Activated CD4-positive, alpha-beta T cell treated with anti-CD3 and anti-CD28 coated beads, Interleukin-2, amount 10 ng/mL, durations not matched to agents 7 days and 5 days (primary cell): ENCODE measurements around the gene TTPAL. TPM values are rescaled to one million over a fixed set of nuclear protein-coding genes. Genes with fewer than 3 reads are reported as not detected.

Experiments
- CTCF ChIA-PET: fragments of 350-600 bp; sonication (Branson Sonifier 250); formaldehyde crosslinking; loops from one replicate; lab custom pipeline; 2021; ENCODE audit warnings: antibody characterized with exemption; lab: Charles Lee
- POLR2A ChIA-PET: fragments of 350-600 bp; sonication (Branson Sonifier 250); formaldehyde crosslinking; loops from one replicate; lab custom pipeline; 2021; ENCODE audit warnings: antibody characterized with exemption; lab: Charles Lee
- DNase-seq: peaks from one replicate; pipeline ENCODE4 v3.0.0-alpha.2; 2020
- H3K27ac Mint-ChIP-seq: one replicate; pipeline ENCODE4 v1.8.0; 2021; ENCODE audit warnings: mild to moderate bottlenecking, moderate library complexity, mixed read lengths
- H3K27me3 Mint-ChIP-seq: one replicate; pipeline ENCODE4 v1.8.0; 2021; ENCODE audit warnings: mixed read lengths
- H3K36me3 Mint-ChIP-seq: one replicate; pipeline ENCODE4 v1.8.0; 2021; ENCODE audit warnings: low read depth, mixed read lengths
- H3K4me1 Mint-ChIP-seq: one replicate; pipeline ENCODE4 v1.8.0; 2021; ENCODE audit warnings: mixed read lengths
- H3K4me3 Mint-ChIP-seq: one replicate; pipeline ENCODE4 v1.8.0; 2021; ENCODE audit warnings: mild to moderate bottlenecking, moderate library complexity, mixed read lengths
- H3K9me3 Mint-ChIP-seq: one replicate; pipeline ENCODE4 v1.8.0; 2021; ENCODE audit warnings: mixed read lengths
- total RNA-seq, 2 experiments: library from RNA; stranded (reverse); gene quantifications; one replicate each; pipeline ENCODE4 v1.2.3, GENCODE V29; 2021

The TTPAL gene
- total RNA-seq, 2 experiments from 2014 or later: 17.1 to 19.5 TPM

GRCh38 chr20:44481719-44482416, 6.2 kb downstream of the TTPAL start:
- no peak for DNase-seq
- Mint-ChIP-seq H3K36me3 (peaks cover 23% of the 10 kb centered on the region), H3K27ac (no peak overlapping the region), H3K9me3 (no peaks in the 10 kb centered on the region), H3K27me3 (no peaks in the 10 kb centered on the region), H3K4me1 (peaks cover 13% of the 10 kb centered on the region), H3K4me3 (no peak overlapping the region)
- ChIA-PET POLR2A (no interaction called here), CTCF (no interaction called here)

- ChIA-PET CTCF (interaction anchor here (0.5 kb wide), 1 partner anchor 157 kb away, joined by 3 read pairs; no protein-coding TSS in a partner anchor), POLR2A (no interaction called here)
- DNase-seq: no peak
- no peaks in the 10 kb centered on the region for H3K27me3 Mint-ChIP-seq
- no peaks in the 10 kb centered on the region for H3K9me3 Mint-ChIP-seq
- H3K4me3 Mint-ChIP-seq: no peak overlapping the region
- H3K27ac Mint-ChIP-seq: no peak overlapping the region
- peaks cover 23% of the 10 kb centered on the region for H3K36me3 Mint-ChIP-seq
- H3K4me1 Mint-ChIP-seq: peaks cover 8% of the 10 kb centered on the region
Observed at GRCh38 chr20:44483112-44483511, 7.4 kb downstream of the TTPAL start.

GRCh38 chr20:44485078-44485829, 9.6 kb downstream of the TTPAL start:
- no peak overlapping the region for H3K27ac Mint-ChIP-seq
- no peak overlapping the region for H3K4me3 Mint-ChIP-seq
- H3K36me3 Mint-ChIP-seq: peaks cover 42% of the 10 kb centered on the region
- POLR2A ChIA-PET: no interaction called here
- DNase-seq: no peak
- no peaks in the 10 kb centered on the region for H3K27me3 Mint-ChIP-seq
- CTCF ChIA-PET: interaction anchor here (1.2 kb wide), 1 partner anchor 9 kb away, joined by 3 read pairs; no protein-coding TSS in a partner anchor
- no peaks in the 10 kb centered on the region for H3K9me3 Mint-ChIP-seq
- H3K4me1 Mint-ChIP-seq: peaks cover 3% of the 10 kb centered on the region

- H3K36me3 Mint-ChIP-seq: peaks cover 47% of the 10 kb centered on the region
- POLR2A ChIA-PET: no interaction called here
Observed at GRCh38 chr20:44485830-44486198, 10.1 kb downstream of the TTPAL start.

GRCh38 chr20:44488551-44488950, 12.9 kb downstream of the TTPAL start:
- H3K27ac Mint-ChIP-seq: no peak overlapping the region

More at GRCh38 chr20:44485830-44486198, 10.1 kb downstream of the TTPAL start:
- CTCF ChIA-PET: interaction anchor here (1.2 kb wide), 1 partner anchor 10 kb away, joined by 3 read pairs; no protein-coding TSS in a partner anchor
- no peaks in the 10 kb centered on the region for H3K9me3 Mint-ChIP-seq
- H3K27ac Mint-ChIP-seq: no peak overlapping the region
- H3K4me3 Mint-ChIP-seq: no peak overlapping the region
- DNase-seq: no peak
- H3K4me1 Mint-ChIP-seq: peaks cover 3% of the 10 kb centered on the region
- no peaks in the 10 kb centered on the region for H3K27me3 Mint-ChIP-seq

GRCh38 chr20:44489223-44489622, 13.5 kb downstream of the TTPAL start:
- Mint-ChIP-seq H3K9me3 (no peaks in the 10 kb centered on the region), H3K27me3 (no peaks in the 10 kb centered on the region), H3K36me3 (peaks cover 53% of the 10 kb centered on the region), H3K27ac (peak overlapping the region; percentile 31), H3K4me1 (peaks cover 8% of the 10 kb centered on the region), H3K4me3 (no peak overlapping the region)
- CTCF ChIA-PET: no interaction called here
- DNase-seq: no peak
- POLR2A ChIA-PET: no interaction called here

More at GRCh38 chr20:44488551-44488950, 12.9 kb downstream of the TTPAL start:
- H3K9me3 Mint-ChIP-seq: no peaks in the 10 kb centered on the region
- no peak overlapping the region for H3K4me3 Mint-ChIP-seq
- peaks cover 8% of the 10 kb centered on the region for H3K4me1 Mint-ChIP-seq
- CTCF ChIA-PET: interaction anchor here (2.2 kb wide), 1 partner anchor 12 kb away, joined by 10 read pairs; the partner anchor contains the start of gene TTPAL
- peaks cover 51% of the 10 kb centered on the region for H3K36me3 Mint-ChIP-seq
- no peaks in the 10 kb centered on the region for H3K27me3 Mint-ChIP-seq
- POLR2A ChIA-PET: no interaction called here
- DNase-seq: no peak

- POLR2A ChIA-PET: no interaction called here
- no peak for DNase-seq
- CTCF ChIA-PET: no interaction called here
- no peaks in the 10 kb centered on the region for H3K9me3 Mint-ChIP-seq
- H3K36me3 Mint-ChIP-seq: peaks cover 57% of the 10 kb centered on the region
- H3K4me1 Mint-ChIP-seq: peaks cover 8% of the 10 kb centered on the region
- H3K27ac Mint-ChIP-seq: peak overlapping the region; percentile 17
- H3K4me3 Mint-ChIP-seq: no peak overlapping the region
- H3K27me3 Mint-ChIP-seq: no peaks in the 10 kb centered on the region
Observed at GRCh38 chr20:44489931-44490330, 14.3 kb downstream of the TTPAL start.

GRCh38 chr20:44491635-44492395, 16.1 kb downstream of the TTPAL start:
- no peak overlapping the region for H3K27ac Mint-ChIP-seq
- no peak for DNase-seq
- POLR2A ChIA-PET: no interaction called here
- H3K27me3 Mint-ChIP-seq: no peaks in the 10 kb centered on the region
- H3K4me1 Mint-ChIP-seq: peaks cover 15% of the 10 kb centered on the region
- CTCF ChIA-PET: no interaction called here
- no peaks in the 10 kb centered on the region for H3K9me3 Mint-ChIP-seq
- H3K4me3 Mint-ChIP-seq: no peak overlapping the region
- H3K36me3 Mint-ChIP-seq: peaks cover 67% of the 10 kb centered on the region

- no peak overlapping the region for H3K4me3 Mint-ChIP-seq
Observed at GRCh38 chr20:44494266-44494665, 18.6 kb downstream of the TTPAL start.

GRCh38 chr20:44494681-44495080, 19.0 kb downstream of the TTPAL start:
- Mint-ChIP-seq H3K4me3 (no peak overlapping the region), H3K9me3 (no peaks in the 10 kb centered on the region), H3K27me3 (no peaks in the 10 kb centered on the region), H3K4me1 (peaks cover 18% of the 10 kb centered on the region), H3K27ac (no peak overlapping the region), H3K36me3 (peaks cover 75% of the 10 kb centered on the region)
- ChIA-PET CTCF (interaction anchor here (0.7 kb wide), 2 partner anchors 25 to 34 kb away, joined by 3 to 4 read pairs; no protein-coding TSS in a partner anchor), POLR2A (interaction anchor here (0.6 kb wide), 1 partner anchor 156 kb away, joined by 3 read pairs; no protein-coding TSS in a partner anchor)
- no peak for DNase-seq

More at GRCh38 chr20:44494266-44494665, 18.6 kb downstream of the TTPAL start:
- POLR2A ChIA-PET: interaction anchor here (0.5 to 0.6 kb wide), 2 partner anchors 32 to 156 kb away, joined by 3 to 4 read pairs; no protein-coding TSS in a partner anchor
- Mint-ChIP-seq H3K27me3 (no peaks in the 10 kb centered on the region), H3K27ac (no peak overlapping the region), H3K9me3 (no peaks in the 10 kb centered on the region), H3K36me3 (peaks cover 75% of the 10 kb centered on the region), H3K4me1 (peaks cover 18% of the 10 kb centered on the region)
- CTCF ChIA-PET: interaction anchor here (0.6 to 0.7 kb wide), 3 partner anchors 14 to 35 kb away, joined by 3 to 4 read pairs (median 3); no protein-coding TSS in a partner anchor
- no peak for DNase-seq

GRCh38 chr20:44495257-44495656, 19.6 kb downstream of the TTPAL start:
- Mint-ChIP-seq H3K4me1 (peaks cover 18% of the 10 kb centered on the region), H3K36me3 (peaks cover 70% of the 10 kb centered on the region), H3K27me3 (no peaks in the 10 kb centered on the region), H3K9me3 (no peaks in the 10 kb centered on the region), H3K27ac (no peak overlapping the region), H3K4me3 (no peak overlapping the region)
- CTCF ChIA-PET: no interaction called here
- no peak for DNase-seq
- POLR2A ChIA-PET: interaction anchor here (0.6 kb wide), 1 partner anchor 155 kb away, joined by 3 read pairs; no protein-coding TSS in a partner anchor

- Mint-ChIP-seq H3K36me3 (peaks cover 72% of the 10 kb centered on the region), H3K4me1 (peaks cover 18% of the 10 kb centered on the region), H3K27me3 (no peaks in the 10 kb centered on the region), H3K9me3 (no peaks in the 10 kb centered on the region), H3K4me3 (no peak overlapping the region), H3K27ac (peak overlapping the region; percentile 33)
- ChIA-PET POLR2A (no interaction called here), CTCF (no interaction called here)
- no peak for DNase-seq
Observed at GRCh38 chr20:44495802-44496481, 20.3 kb downstream of the TTPAL start.
